Endodermal cell (in vitro differentiated cells): ENCODE results near the gene FOS. TPM values are rescaled to one million over a fixed set of nuclear protein-coding genes. Genes with fewer than 3 reads are reported as not detected.

Experiments used
- DNase-seq: peaks from one replicate; pipeline ENCODE4 v3.0.0-alpha.2; 2017
- H3K27ac ChIP-seq: 2 replicates; pipeline ENCODE4 v1.5.1; 2013; ENCODE audit warnings: mild to moderate bottlenecking, low read depth, low read length, moderate library complexity
- H3K27me3 ChIP-seq: 2 replicates; pipeline ENCODE4 v1.6.1; 2013; ENCODE audit warnings: mild to moderate bottlenecking, low read length, moderate library complexity; ENCODE audit not compliant: insufficient read depth, control insufficient read depth, poor library complexity, severe bottlenecking
- H3K36me3 ChIP-seq: 2 replicates; pipeline ENCODE4 v1.7.0; 2013; ENCODE audit warnings: mild to moderate bottlenecking, low read length, moderate library complexity; ENCODE audit not compliant: control insufficient read depth, insufficient read depth
- H3K4me1 ChIP-seq: one replicate; pipeline ENCODE4 v1.7.0; 2013; ENCODE audit warnings: low read length; ENCODE audit not compliant: control insufficient read depth, insufficient read depth
- H3K4me3 ChIP-seq: 2 replicates; pipeline ENCODE4 v1.5.1; 2013; ENCODE audit warnings: mild to moderate bottlenecking, low read length, moderate library complexity
- H3K9ac ChIP-seq: 2 replicates; pipeline ENCODE4 v1.6.1; 2013; ENCODE audit warnings: mild to moderate bottlenecking, low read length, moderate library complexity; ENCODE audit not compliant: poor library complexity, severe bottlenecking; ENCODE audit errors: extremely low read depth
- H3K9me3 ChIP-seq: 2 replicates; pipeline ENCODE4 v1.6.1; 2013; ENCODE audit warnings: mild to moderate bottlenecking, low read length, moderate library complexity; ENCODE audit not compliant: control insufficient read depth
- H3K27ac Mint-ChIP-seq: 2 replicates; pipeline ENCODE4 v1.8.0; 2020; ENCODE audit warnings: mixed read lengths
- H3K27me3 Mint-ChIP-seq: 2 replicates; pipeline ENCODE4 v1.8.0; 2021; ENCODE audit warnings: mild to moderate bottlenecking, mixed read lengths; ENCODE audit not compliant: insufficient read depth
- H3K36me3 Mint-ChIP-seq: 2 replicates; pipeline ENCODE4 v1.8.0; 2020; ENCODE audit warnings: low read depth, mixed read lengths
- H3K4me1 Mint-ChIP-seq: 2 replicates; pipeline ENCODE4 v1.8.0; 2020; ENCODE audit warnings: mixed read lengths
- H3K4me3 Mint-ChIP-seq: 2 replicates; pipeline ENCODE4 v1.8.0; 2020; ENCODE audit warnings: mild to moderate bottlenecking, moderate library complexity, mixed read lengths
- H3K9me3 Mint-ChIP-seq: 2 replicates; pipeline ENCODE4 v1.8.0; 2020; ENCODE audit warnings: mild to moderate bottlenecking, mixed read lengths
- WGBS, 2 experiments: methylation state at CpG; one replicate each; pipeline versions ENCODE4 v1.1.5 to v1.1.7; 2013; ENCODE audit warnings: missing lambda C conversion rate in 2 of 2, mixed read lengths in 1 of 2; ENCODE audit not compliant: insufficient coverage in 1 of 2, insufficient read length in 1 of 2; 5-methylcytosine and 5-hydroxymethylcytosine counted together
- total RNA-seq, 2 donors: library from RNA; stranded (reverse); fragmentation: NEBNext Ultra II Directional in 1 of 2; extraction: Animal tissue kit (Norgen Biotek cat#: 25700) in 1 of 2; gene quantifications; 2 replicates in 1 of 2; 3 replicates in 1 of 2; pipeline ENCODE4 v1.2.1, GENCODE V29; 2021
- TF ChIP-seq, protein P1 (sequence below): fragments of 200-600 bp; sonication (generic); conservative IDR thresholded peaks from 2 replicates; pipeline ENCODE4 v1.5.0; 2021; ENCODE audit warnings: antibody characterized with exemption, mild to moderate bottlenecking

Gene FOS
- total RNA-seq, 2 donors from 2014 or later = 10.3 to 14.0 TPM

DNA sequence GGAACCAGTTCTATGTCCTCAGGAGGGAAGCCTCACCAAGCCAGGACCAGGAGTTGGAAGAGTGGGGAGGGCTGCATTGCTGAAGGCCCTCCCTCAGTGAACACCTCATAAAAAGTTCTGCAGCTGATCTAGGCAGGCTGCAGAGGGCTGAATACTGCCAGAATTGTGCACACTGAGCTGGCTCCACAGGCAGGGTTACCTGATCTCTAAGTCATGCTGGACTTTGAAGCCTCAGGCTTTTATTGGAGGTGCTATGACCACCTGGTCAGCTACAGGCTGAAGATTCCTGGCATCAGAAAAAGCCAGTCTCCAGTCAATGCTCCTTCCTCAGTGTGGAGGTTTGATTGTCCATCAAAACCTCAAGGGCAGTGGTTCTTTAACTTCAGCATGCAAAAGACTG is 39.7 kb downstream of the FOS start:
- no peak for DNase-seq
- H3K4me3 ChIP-seq = no peak overlapping the region
- no peaks in the 10 kb centered on the region for H3K36me3 ChIP-seq
- no peak overlapping the region for H3K27ac ChIP-seq
- Mint-ChIP-seq H3K4me1 (peaks cover 2% of the 10 kb centered on the region), H3K27me3 (peaks cover 5% of the 10 kb centered on the region), H3K9me3 (no peaks in the 10 kb centered on the region), H3K36me3 (no peaks in the 10 kb centered on the region), H3K27ac (no peak overlapping the region), H3K4me3 (no peak overlapping the region)
- no peaks in the 10 kb centered on the region for H3K9me3 ChIP-seq
- no peak overlapping the region for H3K9ac ChIP-seq
- no peaks in the 10 kb centered on the region for H3K4me1 ChIP-seq
- H3K27me3 ChIP-seq = no peaks in the 10 kb centered on the region
- TF ChIP-seq, protein P1, sequence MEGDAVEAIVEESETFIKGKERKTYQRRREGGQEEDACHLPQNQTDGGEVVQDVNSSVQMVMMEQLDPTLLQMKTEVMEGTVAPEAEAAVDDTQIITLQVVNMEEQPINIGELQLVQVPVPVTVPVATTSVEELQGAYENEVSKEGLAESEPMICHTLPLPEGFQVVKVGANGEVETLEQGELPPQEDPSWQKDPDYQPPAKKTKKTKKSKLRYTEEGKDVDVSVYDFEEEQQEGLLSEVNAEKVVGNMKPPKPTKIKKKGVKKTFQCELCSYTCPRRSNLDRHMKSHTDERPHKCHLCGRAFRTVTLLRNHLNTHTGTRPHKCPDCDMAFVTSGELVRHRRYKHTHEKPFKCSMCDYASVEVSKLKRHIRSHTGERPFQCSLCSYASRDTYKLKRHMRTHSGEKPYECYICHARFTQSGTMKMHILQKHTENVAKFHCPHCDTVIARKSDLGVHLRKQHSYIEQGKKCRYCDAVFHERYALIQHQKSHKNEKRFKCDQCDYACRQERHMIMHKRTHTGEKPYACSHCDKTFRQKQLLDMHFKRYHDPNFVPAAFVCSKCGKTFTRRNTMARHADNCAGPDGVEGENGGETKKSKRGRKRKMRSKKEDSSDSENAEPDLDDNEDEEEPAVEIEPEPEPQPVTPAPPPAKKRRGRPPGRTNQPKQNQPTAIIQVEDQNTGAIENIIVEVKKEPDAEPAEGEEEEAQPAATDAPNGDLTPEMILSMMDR = no peak

DNA sequence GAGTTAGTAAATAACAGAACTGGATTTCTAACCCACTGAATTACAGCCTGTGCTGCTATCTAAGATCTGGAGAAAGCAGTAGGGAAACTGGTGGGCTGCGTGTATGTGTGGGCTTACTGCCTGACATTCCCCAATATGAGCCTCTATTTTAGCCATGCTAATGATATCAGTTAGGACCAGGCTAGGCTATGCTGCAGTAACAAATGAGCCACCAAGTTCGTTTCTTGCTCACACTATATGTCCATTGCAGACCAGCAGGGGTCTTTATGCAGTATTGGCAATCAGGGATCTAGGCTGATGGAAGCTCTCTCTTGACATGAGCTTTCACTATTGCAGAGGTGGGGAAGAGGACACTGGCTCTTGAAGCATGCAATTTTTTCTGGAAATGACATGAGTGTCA is 40.4 kb downstream of the FOS start:
- Mint-ChIP-seq H3K9me3 (no peaks in the 10 kb centered on the region), H3K4me1 (peaks cover 2% of the 10 kb centered on the region), H3K27me3 (peaks cover 5% of the 10 kb centered on the region), H3K36me3 (no peaks in the 10 kb centered on the region), H3K27ac (no peak overlapping the region), H3K4me3 (no peak overlapping the region)
- no peaks in the 10 kb centered on the region for H3K27me3 ChIP-seq
- H3K27ac ChIP-seq = no peak overlapping the region
- 90 to 96% methylated on average over 2 of the region's 2 CpGs for WGBS, 2 experiments
- no peaks in the 10 kb centered on the region for H3K4me1 ChIP-seq
- no peaks in the 10 kb centered on the region for H3K9me3 ChIP-seq
- no peaks in the 10 kb centered on the region for H3K36me3 ChIP-seq
- no peak for DNase-seq
- no peak overlapping the region for H3K4me3 ChIP-seq
- H3K9ac ChIP-seq = no peak overlapping the region
- TF ChIP-seq, protein P1 = no peak

DNA sequence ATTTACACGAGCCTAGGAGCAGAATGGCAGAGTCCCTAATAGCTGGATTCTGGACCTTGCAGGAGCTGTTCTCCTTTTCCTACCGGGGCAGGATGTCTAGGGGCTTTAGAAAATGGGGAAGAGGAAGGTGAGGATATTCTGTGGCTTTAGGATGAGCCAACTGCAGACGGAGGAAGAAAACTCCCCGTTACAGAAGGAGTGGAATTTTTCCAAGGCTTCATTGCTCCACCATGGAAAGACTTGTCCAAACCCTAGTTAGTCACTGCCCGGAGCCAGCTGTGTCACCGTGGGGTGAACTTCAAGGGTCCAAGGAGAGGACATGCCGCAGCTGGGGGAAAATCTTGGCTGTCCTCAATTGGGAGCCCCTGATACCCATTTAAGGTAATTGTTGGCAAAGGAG is 41.6 kb downstream of the FOS start:
- no peaks in the 10 kb centered on the region for H3K4me1 ChIP-seq
- WGBS, 2 experiments = 63 to 97% methylated on average over 3 to 6 of the region's 7 CpGs
- H3K9ac ChIP-seq = no peak overlapping the region
- no peak overlapping the region for H3K27ac Mint-ChIP-seq
- H3K36me3 ChIP-seq = no peaks in the 10 kb centered on the region
- no peaks in the 10 kb centered on the region for H3K9me3 ChIP-seq
- H3K27ac ChIP-seq = no peak overlapping the region
- no peaks in the 10 kb centered on the region for H3K27me3 ChIP-seq
- TF ChIP-seq, protein P1 = no peak
- no peaks in the 10 kb centered on the region for H3K36me3 Mint-ChIP-seq
- peaks cover 2% of the 10 kb centered on the region for H3K4me1 Mint-ChIP-seq
- no peak overlapping the region for H3K4me3 Mint-ChIP-seq
- H3K4me3 ChIP-seq = no peak overlapping the region
- H3K27me3 Mint-ChIP-seq = peaks cover 7% of the 10 kb centered on the region
- DNase-seq = no peak
- no peaks in the 10 kb centered on the region for H3K9me3 Mint-ChIP-seq
